Fibroblast of gingiva (primary cell): ENCODE data around the gene FHAD1.
"Not testable (repeated sequence)": the region's sequence is repeated elsewhere in the genome, so short reads cannot be mapped to it uniquely, and the experiment has no call there.

Experiments used
- DNase-seq: peaks from one replicate; pipeline ENCODE4 v3.0.0-alpha.2; 2011; ENCODE audit warnings: low read depth

FHAD1 gene

DNA sequence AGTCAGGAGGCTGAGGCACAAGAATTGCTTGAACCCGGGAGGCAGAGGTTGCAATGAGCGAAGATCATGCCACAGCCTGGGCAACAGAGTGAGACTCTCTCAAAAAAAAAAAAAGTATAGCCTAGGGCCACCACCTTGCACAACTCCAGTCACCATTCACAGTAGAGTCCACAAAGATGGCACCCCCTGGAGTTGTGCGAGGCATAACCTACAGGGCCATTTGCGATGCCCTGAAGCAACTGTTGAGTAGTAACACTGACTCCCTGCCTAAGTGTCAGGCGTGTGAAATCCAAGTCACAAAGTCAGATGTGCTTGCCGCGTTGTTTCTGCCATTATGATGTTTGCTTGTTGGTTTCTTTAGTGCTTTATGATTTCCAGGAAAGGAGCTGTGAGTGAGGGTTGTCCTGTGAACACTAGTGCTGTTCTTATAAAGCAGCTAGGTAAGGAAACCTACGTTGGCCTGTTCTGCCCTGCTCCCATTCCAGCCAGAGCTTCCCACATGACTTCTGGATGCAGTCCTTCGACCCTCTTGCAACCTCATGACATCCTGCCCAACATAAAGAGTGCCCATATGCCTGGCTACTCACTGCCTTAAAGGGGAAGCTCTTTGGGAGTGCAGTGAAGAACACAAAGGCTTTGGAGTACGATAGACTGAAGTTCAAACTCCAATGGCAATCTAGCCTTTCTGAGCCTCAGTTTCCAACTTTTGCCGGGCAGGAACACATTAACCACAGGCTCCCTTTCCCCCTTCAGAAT, 29.8 kb downstream of the FHAD1 start:
- no peak for DNase-seq

DNA sequence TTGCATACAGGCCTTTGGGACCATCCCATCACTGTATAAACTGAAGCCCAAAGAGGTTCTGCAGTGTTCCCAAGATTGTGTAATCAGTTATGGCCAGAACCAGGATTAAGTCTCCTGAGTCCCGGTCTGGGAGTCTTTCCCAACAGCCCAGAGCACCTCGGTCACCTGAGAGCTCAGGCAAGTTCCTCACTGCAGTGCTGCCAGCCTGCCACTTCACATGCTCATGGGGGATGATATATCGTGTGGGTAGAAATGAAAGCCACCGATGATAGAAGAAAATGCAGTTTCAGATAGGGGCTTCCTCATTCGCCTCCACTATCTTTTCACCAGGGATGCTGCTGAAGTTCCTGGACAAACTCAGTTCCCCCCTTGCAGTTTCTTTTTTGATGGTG, 30.4 kb downstream of the FHAD1 start:
- no peak for DNase-seq

- no peak for DNase-seq
These were observed 30.9 kb downstream of the FHAD1 start for GRCh38 chr1:15277933-15278332.

DNA sequence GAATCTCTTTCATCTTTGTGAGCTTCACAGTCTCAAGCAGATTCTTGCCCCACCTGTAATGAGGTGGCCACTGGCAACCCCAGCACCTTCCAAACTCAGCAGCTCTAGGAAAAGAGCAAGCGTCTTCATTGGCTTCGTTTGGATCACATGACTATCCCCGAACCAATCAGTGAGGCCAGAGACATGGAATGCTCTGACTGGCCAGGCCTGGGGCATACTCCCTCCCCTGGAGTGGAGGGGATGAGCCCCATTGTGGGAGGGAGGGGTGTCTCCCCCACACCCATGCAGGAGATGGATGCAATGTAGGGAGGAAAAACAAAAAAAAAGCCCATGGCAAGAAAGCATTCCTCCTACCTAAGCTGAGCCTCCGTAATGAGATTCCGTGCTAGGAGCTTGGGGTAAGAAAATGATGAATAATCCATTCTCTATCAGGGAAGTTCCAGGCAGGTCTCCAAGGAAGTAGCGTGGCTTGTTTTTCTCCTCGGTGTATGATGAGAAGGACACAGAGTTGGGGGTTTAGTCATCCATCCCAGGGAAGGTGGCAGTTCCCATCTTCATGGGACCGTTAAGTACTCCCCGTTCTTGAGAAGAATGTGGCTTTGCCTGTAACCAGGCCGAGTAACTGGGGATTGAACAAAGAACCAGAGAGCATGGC, 32.7 kb downstream of the FHAD1 start:
- no peak for DNase-seq

DNA sequence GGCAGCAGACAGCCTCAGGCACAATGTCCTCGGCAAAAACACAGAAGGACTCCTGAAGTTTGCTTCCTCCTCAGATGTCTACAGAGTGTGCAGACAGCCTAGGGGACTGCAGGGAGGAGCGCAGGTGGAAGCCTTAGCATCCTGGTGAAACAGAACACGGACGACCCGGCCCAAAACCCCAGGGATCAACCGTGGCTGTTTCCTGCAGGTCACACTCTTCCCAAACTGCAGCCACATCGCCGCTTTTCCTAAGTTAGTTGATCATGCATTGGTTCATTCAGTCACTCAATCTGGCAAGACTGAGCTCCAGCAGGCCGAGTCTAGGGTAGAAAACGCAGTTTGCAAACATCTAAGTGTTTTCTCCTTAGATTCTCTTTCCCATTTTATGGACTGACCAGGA, 33.4 kb downstream of the FHAD1 start:
- no peak for DNase-seq

DNA sequence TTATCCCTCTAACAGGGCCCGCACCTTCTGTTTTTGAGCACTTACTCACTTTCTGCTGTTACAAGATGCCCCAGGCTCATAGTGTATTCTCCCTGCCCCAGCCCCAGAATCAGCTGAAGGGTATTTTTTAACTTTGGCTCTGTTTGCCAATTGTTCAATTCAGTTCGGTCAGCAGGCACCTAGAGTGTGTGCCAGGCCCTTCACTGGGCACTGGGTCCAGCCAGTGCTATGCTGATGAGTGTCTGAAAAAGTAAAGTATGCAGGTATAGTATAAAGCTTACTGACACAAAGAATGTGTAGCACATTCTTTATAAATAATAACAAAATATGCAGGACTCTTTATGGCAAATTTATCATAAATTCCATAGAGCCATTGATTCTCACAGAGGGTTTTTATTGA, 35.0 kb downstream of the FHAD1 start:
- DNase-seq: no peak

- DNase-seq: no peak
These were observed 35.9 kb downstream of the FHAD1 start for GRCh38 chr1:15282810-15283474.

DNA sequence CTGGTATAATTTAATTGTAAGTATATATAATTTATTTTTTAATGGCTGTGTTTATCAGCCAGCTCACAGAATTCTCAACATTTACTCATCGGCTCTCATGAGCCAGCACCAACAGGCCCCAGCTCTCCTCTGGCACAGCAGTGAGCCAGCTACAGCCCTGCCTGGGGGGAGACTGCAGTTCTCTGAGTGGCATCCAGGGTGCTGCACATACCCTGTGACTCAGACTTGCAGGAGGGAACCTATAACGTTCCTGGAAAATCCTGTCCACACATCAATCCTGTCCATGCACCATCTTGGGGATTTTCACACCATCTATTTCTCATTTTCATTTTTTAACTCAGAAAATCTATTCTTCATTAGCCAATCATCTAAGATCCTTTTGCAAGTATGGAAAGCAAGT, 36.5 kb downstream of the FHAD1 start:
- no peak for DNase-seq

DNA sequence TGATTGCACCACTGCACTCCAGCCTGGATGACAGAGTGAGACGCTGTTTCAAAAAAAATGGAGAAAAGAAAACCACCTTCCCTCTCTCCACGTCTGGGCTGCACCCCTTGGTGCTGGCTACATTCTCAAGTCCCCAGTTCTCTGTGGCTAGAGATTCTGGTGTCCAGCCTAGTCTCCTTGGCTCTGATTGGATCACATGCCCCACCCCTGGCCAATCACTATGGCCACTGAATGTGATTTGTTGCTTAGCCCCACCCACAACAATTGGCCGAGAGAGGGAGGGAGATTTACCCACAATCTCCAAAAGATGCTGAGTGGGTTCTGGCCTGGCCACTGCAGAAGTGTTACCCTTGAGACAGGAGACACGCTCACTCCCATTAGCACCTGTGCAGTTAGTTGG, 39.4 kb downstream of the FHAD1 start:
- no peak for DNase-seq

- DNase-seq: no peak
These were observed 40.3 kb downstream of the FHAD1 start for GRCh38 chr1:15287035-15287979.

DNA sequence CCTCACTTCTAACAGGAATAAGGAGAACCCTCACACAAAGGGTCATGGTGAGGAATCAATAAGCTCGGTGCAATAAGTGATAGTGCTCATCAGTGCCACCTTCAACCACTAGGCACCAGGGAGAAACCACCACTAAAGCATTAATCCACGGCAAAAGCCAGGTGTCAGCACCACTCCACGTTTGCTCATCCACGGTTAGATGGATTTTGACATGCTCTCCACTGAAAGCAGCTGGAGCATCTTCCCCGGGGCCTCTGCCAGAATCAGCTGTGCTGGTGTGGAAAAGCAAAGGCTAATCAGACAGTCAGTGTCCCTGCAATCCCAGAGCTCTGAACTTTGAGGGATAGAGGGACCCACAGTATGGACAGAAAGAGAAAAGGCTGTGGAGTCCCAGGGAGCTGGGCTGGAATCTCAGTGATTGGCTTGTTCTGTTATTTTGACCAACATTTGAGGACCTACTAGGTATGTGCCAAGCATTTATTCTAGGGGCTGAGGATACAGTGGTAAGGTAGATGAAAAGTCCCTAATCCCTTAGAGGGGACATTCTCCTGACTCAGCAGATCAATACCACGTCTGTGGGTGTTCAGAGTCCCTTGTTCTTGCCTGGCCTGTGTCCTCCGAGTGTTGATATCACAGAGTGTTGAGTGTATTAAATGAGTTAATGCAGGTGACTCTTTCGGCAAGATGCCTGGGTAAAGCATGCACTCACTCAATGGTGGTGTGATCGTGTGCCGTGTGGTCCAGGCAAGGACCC, 41.3 kb downstream of the FHAD1 start:
- no peak for DNase-seq

- no peak for DNase-seq
These were observed 42.2 kb downstream of the FHAD1 start for GRCh38 chr1:15289251-15289651.

- DNase-seq: peak; percentile 32
These were observed 43.4 kb downstream of the FHAD1 start for GRCh38 chr1:15290382-15290781.

DNA sequence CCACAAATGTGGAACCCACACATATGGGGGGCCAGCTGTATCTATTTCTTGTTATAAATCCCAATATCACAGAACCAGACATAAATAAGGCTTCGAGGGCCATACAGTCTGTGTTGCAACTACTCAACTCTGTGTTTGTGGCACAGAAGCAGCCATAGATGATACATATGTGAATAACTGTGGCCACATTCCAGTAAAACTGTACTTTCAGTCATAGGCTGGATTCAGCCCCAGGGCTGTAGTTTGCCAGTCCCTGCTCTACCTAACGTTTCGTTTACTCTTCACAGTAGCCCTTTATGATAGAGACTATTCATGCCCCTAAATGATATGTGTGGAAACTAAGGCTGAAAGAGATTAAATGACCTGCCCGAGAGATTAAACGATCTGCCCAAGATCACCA, 48.7 kb downstream of the FHAD1 start:
- DNase-seq: no peak

- DNase-seq: no peak
These were observed 49.7 kb downstream of the FHAD1 start for GRCh38 chr1:15296585-15297321.

DNA sequence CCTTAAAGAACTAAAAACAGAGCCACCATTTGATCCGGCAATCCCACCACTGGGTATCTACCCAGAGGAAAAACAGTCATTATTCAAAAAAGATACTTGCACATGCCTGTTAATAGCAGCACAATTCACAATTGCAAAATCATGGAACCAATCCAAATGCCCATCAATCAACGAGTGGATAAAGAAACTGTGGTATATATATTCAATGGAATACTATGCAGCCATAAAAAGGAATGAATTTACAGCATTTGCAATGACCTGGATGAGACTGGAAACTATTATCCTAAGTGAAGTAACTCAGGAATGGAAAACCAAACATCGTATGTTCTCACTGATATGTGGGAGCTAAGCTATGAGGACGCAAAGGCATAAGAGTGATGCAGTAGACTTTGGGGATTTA, 51.0 kb downstream of the FHAD1 start:
- not testable (repeated sequence) for DNase-seq

DNA sequence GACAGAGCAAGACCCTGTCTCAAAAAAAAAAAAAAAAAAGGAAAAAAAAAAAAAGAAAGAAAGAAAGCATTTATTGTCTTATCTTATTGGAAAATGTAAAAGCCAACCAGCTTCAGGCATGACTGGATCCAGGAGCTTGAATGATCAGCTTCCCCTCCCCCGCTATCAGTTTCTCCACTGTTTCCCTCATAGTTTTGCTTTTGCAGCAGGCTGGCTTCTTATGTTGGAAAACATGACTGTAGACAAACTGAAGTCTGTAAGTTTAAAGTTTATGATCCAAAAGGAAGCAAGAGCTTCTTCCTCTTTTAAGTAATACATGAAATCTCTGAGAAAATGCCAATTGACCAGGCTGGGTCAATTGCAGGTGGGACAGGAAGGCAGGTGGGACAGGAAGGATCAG, 52.2 kb downstream of the FHAD1 start:
- no peak for DNase-seq

GRCh38 chr1:15299806-15300205, 52.8 kb downstream of the FHAD1 start:
- DNase-seq: no peak

- DNase-seq: no peak
These were observed 56.9 kb downstream of the FHAD1 start for GRCh38 chr1:15303935-15304334.

DNA sequence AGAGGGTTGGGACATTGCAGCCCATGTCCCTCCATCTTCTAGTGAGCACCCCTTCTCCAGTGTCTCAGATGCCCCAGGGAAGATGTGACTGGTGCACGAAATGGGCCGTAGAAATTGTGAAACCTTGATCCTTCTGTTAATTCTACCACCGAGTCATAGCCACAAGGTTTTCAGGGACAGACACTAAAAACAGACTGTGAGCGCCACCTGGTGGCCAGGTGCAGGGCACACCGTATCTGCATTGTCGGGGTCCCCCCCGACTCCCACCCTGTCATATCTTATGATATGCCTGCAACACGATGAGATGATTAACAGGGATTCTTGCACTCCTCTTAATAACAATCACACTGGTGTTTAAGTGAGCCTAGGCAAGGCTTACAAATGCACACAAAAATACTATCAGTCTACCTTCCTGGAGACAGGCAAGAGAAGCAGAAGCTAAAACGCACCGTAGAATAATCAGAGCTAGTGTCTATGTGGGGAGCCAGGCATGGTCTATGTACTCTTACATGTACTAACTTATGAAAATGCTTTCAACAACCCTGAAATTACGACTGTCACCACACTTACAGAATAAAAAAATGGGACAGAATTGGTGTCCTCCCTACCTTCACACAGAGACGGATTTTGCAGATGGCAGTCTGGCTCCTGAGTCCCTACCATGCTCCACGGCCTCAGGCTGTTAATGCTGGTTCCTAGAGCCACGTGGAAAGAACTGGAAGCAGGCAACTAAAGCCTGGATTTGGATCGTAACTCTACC, 57.9 kb downstream of the FHAD1 start:
- peak; percentile 9 for DNase-seq
